GM18519 (cell line): ENCODE data around the gene THADA.

Experiments used
- ATAC-seq: cut with Tn5 transposase; IDR thresholded peaks from one replicate; pipeline ENCODE4 v1.9.1; 2021; ENCODE audit warnings: mild to moderate bottlenecking, moderate library complexity; ENCODE audit not compliant: unreplicated experiment, low FRiP score

The THADA gene

GRCh38 chr2:43420389-43420801 is 175.4 kb downstream of the THADA start:
- no peak for ATAC-seq

DNA sequence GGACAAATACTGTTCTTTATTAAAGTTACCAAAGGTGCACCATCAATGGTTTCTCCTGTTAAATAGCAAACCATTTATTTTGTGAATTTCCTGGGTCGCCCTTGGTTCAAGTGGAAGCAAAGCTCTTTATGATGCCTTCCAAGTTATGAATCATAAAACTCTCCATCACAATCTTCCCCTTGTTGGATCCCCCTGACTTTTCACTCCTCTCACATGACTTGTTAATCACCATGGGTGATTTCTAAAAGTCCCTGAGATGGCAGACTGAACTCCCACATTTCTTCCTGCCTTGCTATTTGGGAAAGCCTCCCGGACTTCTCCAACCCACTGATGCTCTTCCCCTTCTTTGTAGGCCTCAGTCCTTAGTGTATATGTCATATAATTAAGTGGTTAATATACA is 176.0 kb downstream of the THADA start:
- no peak for ATAC-seq

GRCh38 chr2:43419243-43419642 is 176.6 kb downstream of the THADA start:
- no peak for ATAC-seq

DNA sequence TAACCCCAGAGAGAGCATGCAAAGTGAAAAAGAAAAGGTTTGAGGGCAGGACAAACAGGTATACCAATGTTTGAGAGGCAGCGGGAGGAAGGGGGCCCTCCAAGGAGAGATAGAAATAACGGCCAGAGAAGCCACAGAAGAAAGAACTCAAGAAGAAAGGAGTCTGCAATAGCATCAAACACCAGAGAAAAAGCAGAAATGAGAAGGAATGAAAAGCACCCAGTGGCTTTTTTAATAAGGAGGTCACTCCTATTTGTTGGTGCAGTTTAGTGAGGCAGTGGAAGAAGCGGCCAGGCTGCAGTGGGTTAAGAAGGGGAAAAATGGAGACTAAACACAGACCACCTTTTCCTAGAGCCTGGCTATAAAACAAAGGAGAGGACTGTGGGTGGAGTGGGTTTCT is 177.2 kb downstream of the THADA start:
- no peak for ATAC-seq

DNA sequence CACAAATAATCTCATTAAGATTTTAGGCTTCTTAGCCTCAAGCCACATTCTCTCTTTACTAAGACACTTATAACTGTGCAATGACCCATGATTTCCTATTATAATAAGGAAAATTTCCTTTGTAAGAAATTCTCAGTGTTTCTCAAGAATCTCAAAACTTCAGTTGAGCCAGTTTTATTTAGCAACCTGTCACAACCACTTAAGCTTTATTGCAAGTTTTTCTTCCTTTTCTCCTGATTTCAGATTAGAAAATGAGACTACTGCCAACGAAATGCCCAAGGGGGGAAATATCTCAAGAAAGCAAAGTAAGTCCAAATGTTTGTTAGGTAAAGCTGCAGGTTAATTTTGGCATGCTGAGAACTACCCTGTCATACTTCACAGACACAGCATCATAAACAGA is 178.5 kb downstream of the THADA start:
- ATAC-seq = no peak

GRCh38 chr2:43415592-43415991 is 180.2 kb downstream of the THADA start:
- no peak for ATAC-seq

GRCh38 chr2:43414586-43415135 is 181.2 kb downstream of the THADA start:
- ATAC-seq = no peak

- no peak for ATAC-seq
Measured at GRCh38 chr2:43414033-43414432, 181.8 kb downstream of the THADA start.

GRCh38 chr2:43412114-43412753 is 183.6 kb downstream of the THADA start:
- ATAC-seq = no peak

DNA sequence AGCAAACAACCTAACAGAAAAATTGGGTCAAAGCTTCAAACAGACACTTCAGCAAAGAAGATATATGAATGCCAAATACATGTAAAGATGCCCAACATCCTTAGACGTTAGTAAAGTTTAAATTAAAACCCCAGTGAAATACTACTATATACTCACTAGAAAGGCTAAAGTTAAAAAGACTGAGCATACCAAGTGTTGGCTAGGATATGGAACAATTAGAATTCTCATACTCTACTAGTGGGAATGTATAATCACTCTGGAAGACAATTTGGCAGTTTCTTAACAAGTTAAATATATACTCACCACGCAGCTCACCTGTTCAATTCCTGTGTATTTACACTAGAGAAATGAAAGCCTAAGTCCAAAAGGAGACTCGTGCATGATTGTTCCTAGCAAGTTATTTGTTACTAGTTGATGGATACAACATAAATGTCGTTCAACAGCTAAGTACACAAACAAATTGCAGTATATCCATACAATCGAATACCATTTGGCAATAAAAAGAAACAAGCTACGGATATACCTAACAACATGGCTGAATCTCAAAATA is 185.7 kb downstream of the THADA start:
- no peak for ATAC-seq

DNA sequence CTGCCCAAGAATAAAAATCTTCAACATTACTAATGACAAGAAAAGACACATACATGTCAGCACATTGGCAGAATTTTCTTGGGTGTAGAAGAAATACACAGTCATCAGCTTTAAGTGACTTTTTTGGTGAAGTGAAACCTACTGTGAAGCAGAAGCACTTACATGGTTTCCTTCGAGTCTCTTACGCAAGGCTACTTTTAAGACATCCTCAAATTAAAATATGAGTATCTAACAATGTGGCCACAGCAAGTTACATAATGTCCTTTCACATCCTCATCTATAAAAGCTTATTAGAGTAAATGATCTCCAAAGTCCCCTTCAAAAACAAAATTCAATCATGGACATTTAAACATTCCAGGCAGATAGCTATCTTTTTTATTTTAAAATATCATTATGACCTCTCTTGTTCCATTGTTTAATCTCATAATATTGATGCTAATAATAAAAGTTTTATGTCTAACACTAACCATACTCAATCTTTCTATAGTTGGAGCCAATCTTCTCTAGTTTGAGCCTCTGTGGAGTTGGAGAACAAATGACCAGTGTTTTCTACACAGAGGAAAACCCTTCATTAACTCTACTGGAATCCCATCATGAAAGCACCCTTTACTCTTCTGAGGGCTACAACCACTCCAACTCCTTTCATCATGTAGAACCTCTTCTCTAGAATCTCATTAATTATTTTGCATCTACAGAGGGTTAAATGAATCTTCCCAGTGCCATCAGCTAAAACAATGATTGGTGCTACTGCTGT is 187.3 kb downstream of the THADA start:
- ATAC-seq = peak; percentile 71

GRCh38 chr2:43407935-43408334 is 187.9 kb downstream of the THADA start:
- ATAC-seq = peak; percentile 36

- no peak for ATAC-seq
Measured at GRCh38 chr2:43406651-43407279, 189.1 kb downstream of the THADA start.

GRCh38 chr2:43405829-43406228 is 190.0 kb downstream of the THADA start:
- ATAC-seq = no peak

- peak; percentile 60 for ATAC-seq
Measured at GRCh38 chr2:43402452-43402937, 193.3 kb downstream of the THADA start.

GRCh38 chr2:43402002-43402401 is 193.8 kb downstream of the THADA start:
- peak; percentile 59 for ATAC-seq

GRCh38 chr2:43400508-43400907 is 195.3 kb downstream of the THADA start:
- ATAC-seq = no peak

DNA sequence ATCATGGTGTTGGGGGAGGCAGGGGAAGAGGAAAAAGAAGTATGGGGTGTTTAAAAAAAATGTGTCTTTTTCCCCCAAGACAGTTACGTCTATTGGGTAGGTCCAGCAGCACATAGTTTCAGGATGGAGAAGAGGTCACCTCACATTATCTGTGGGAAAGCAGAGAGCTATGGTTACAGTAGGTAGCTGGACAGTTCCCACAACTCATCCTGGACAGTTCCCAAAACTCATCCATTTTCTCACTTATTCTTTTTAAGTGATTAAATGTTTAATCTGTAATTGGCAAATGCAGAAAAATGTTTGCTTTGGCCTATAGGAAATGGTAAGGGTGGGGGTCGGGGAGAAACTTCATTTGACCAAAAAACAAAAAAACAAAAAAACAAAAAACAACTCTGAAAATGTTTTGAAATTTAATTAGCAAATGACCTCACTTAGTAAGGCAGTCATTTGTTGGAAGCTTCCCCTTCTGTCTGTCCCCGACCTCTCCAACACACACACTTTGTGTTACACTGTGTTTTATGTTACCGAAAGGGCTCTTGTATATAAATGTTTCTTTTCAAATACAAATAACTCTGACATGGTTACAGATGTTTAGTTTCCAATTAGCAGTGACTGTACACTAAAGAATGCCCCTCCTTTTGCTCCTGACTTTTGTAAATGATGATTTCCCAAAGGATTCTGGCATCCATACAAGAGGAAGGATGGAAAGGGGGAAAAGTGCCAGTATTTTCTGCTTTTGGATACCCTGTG is 196.1 kb downstream of the THADA start:
- ATAC-seq = no peak

DNA sequence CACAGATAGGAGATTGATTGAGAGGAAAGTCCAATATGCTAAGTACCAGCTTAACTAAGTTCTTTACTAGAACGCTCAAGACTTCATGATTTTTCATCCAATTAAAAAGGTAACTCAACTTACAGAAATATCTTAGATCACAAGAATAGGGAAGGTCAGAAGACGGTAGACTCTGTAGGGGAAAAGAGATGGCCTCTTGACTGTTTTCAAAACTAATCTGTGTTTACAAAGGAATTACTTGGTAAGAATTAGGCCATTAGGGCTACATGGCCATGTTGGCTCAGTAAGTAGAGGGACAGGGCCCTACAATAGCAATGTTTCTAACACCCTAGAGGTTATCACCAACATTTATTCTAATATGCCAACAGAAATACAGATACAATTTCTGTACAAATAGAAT is 196.7 kb downstream of the THADA start:
- ATAC-seq = no peak

DNA sequence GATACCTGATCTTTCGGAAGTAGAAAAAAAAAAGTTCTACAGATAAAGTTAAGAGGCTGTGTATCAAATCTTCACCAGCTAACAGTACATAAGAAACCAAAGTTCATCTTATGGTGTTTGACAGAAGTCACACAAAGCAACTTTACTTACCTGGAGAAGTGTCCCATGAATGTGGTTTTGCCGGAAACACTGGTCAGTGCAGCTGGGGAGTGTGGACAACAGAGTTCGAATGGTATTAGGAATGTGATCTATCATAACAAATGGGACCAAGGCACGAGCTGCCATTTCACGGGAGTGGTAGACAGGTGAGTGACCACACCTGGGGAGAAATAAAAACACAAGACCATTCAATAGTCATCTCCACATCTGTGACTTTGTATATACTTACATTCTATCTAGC is 198.0 kb downstream of the THADA start:
- no peak for ATAC-seq
